ENCODE data around the gene AGPAT2. TPM values are rescaled to one million over a fixed set of nuclear protein-coding genes. Genes with fewer than 3 reads are reported as not detected.

AGPAT2 gene
- total RNA-seq, 1 donor: 30.0 TPM

DNA sequence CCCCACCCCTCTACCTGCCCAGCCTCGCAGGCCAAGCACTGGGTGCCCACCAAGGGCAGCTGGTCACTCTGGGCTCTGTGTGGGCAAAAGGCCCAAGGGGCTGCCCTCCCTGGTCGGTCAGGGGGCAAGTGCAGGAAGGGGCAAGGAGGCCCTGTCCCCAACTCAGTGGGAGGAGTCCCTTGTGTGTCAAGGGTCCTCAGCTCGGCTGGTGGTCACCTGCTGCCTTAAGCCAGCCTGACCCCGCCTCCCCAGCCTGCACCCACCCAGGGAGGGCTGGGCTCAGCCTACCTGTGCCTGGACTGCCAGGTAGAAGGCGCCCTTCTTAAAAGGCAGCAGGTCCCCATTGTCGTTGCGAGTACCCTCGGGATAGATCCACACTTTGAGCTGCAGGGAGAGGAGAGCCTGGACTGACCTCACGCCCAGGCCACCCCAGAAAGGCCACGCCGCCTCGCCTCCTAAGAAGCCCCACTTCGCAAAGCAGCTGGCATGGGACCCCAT, 10.9 kb downstream of the AGPAT2 start:
- Histone ChIP-seq H3K27ac (ENCODE audit: low read depth, low read length) (no peak overlapping the region), H3K4me1 (ENCODE audit: insufficient read depth, low read length) (no peaks in the 10 kb centered on the region), H3K9me3 (ENCODE audit: low read depth, low read length) (no peaks in the 10 kb centered on the region), H2AFZ (ENCODE audit: low read length) (no peak overlapping the region), H3K4me3 (ENCODE audit: insufficient read depth, low read length) (no peak overlapping the region), H4K20me1 (ENCODE audit: insufficient read depth, low read length) (peaks cover 9% of the 10 kb centered on the region), H3K27me3 (ENCODE audit: insufficient read depth, low read length) (no peaks in the 10 kb centered on the region), H3K79me2 (ENCODE audit: insufficient read depth, low read length) (no peaks in the 10 kb centered on the region), H3K36me3 (ENCODE audit: insufficient read depth, low read length) (no peaks in the 10 kb centered on the region), H3K4me2 (ENCODE audit: insufficient read depth, low read length) (no peak overlapping the region)
- DNase-seq (ENCODE audit: insufficient read length, low spot score, missing footprints): no peak
- TF ChIP-seq, protein P1, sequence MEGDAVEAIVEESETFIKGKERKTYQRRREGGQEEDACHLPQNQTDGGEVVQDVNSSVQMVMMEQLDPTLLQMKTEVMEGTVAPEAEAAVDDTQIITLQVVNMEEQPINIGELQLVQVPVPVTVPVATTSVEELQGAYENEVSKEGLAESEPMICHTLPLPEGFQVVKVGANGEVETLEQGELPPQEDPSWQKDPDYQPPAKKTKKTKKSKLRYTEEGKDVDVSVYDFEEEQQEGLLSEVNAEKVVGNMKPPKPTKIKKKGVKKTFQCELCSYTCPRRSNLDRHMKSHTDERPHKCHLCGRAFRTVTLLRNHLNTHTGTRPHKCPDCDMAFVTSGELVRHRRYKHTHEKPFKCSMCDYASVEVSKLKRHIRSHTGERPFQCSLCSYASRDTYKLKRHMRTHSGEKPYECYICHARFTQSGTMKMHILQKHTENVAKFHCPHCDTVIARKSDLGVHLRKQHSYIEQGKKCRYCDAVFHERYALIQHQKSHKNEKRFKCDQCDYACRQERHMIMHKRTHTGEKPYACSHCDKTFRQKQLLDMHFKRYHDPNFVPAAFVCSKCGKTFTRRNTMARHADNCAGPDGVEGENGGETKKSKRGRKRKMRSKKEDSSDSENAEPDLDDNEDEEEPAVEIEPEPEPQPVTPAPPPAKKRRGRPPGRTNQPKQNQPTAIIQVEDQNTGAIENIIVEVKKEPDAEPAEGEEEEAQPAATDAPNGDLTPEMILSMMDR (IDR thresholded peaks at IDR 0.05; ENCODE audit: extremely low read depth, low read depth, low read length): no peak

DNA sequence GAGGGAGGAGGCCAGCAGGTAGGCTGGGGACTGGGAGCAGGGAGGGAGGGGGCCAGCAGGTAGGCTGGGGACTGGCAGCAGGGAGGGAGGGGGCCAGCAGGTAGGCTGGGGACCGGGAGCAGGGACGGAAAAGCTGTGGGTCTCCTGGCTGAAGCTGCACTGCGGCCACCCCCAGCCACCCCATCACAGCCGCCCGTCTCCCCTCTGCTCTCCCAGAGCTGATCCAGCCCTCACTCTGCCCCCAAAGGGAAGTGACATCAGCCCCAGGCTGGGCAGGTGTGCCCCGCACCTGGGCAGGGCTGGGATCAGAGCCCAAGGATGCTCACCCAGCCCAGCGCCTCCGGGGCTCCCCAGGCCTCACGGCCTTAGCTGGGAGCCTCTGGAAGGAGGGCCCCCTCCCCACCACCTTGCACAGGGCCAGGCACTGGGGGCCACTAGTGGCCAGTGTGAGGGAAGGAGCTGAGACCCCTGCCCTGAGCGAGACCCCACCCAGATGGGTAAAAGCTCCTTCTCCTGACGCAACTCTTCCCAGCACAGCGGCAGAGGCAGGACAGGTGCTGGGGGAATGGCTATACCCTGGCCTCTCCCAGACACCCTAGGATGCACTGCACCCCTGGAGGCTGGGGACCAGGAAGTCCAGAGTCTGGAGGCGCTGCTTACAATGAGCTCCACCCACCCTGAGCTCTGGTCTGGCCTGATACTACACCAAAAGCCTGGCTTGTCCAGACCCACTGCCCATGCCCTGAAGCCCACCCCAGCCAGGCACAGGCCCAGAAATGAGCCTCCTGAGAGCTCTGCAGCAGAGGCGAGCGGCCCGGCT, 11.6 kb downstream of the AGPAT2 start:
- no peaks in the 10 kb centered on the region for H3K79me2 ChIP-seq (ENCODE audit: insufficient read depth, low read length)
- H3K9me3 ChIP-seq (ENCODE audit: low read depth, low read length): no peaks in the 10 kb centered on the region
- DNase-seq (ENCODE audit: insufficient read length, low spot score, missing footprints): no peak
- H3K27me3 ChIP-seq (ENCODE audit: insufficient read depth, low read length): no peaks in the 10 kb centered on the region
- H3K27ac ChIP-seq (ENCODE audit: low read depth, low read length): no peak overlapping the region
- no peak overlapping the region for H2AFZ ChIP-seq (ENCODE audit: low read length)
- H3K4me3 ChIP-seq (ENCODE audit: insufficient read depth, low read length): no peak overlapping the region
- peaks cover 9% of the 10 kb centered on the region for H4K20me1 ChIP-seq (ENCODE audit: insufficient read depth, low read length)
- no peaks in the 10 kb centered on the region for H3K4me1 ChIP-seq (ENCODE audit: insufficient read depth, low read length)
- no peak overlapping the region for H3K4me2 ChIP-seq (ENCODE audit: insufficient read depth, low read length)
- TF ChIP-seq, protein P1 (IDR thresholded peaks at IDR 0.05; ENCODE audit: extremely low read depth, low read depth, low read length): no peak
- H3K36me3 ChIP-seq (ENCODE audit: insufficient read depth, low read length): no peaks in the 10 kb centered on the region

DNA sequence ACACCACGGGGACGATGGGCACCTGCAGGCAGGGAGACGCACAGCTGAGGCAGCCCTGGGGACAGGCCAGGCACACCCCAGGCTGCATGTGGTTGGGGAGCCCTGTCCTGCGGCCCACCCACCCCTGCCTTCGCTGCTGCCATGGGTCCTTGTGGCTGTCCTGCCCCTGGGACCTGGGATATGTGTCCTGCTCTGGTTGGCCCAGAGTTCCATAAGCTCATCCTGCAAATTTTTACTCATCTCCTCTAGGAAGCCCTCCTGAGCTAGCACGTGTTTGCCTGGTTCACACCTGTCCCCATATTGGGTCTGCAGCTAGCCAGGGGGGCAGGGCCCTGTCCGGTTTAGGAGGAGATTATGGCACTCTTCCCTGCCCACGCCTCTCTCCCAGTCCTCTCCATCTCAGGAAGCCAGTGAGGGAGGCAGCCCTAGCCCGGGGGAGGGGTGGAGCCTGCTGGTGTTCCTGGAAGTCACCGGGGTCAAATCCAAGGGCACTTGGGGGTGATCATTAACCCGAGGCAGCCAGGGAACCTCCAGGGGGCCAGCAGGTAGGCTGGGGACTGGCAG, 12.4 kb downstream of the AGPAT2 start:
- Histone ChIP-seq H3K4me3 (ENCODE audit: insufficient read depth, low read length) (no peak overlapping the region), H3K4me2 (ENCODE audit: insufficient read depth, low read length) (no peak overlapping the region), H4K20me1 (ENCODE audit: insufficient read depth, low read length) (peaks cover 8% of the 10 kb centered on the region), H3K79me2 (ENCODE audit: insufficient read depth, low read length) (no peaks in the 10 kb centered on the region), H3K27me3 (ENCODE audit: insufficient read depth, low read length) (no peaks in the 10 kb centered on the region), H2AFZ (ENCODE audit: low read length) (no peak overlapping the region), H3K9me3 (ENCODE audit: low read depth, low read length) (no peaks in the 10 kb centered on the region), H3K4me1 (ENCODE audit: insufficient read depth, low read length) (no peaks in the 10 kb centered on the region), H3K27ac (ENCODE audit: low read depth, low read length) (no peak overlapping the region), H3K36me3 (ENCODE audit: insufficient read depth, low read length) (no peaks in the 10 kb centered on the region)
- no peak for DNase-seq (ENCODE audit: insufficient read length, low spot score, missing footprints)
- TF ChIP-seq, protein P1 (IDR thresholded peaks at IDR 0.05; ENCODE audit: extremely low read depth, low read depth, low read length): no peak
